NCI-H187 (cell line): Measurements from ENCODE around the gene ANKK1.

Experiments used
- DNase-seq, 2 experiments: peaks; one replicate each; lab custom pipeline; 2025; lab: John Stamatoyannopoulos, UW

The ANKK1 gene

DNA sequence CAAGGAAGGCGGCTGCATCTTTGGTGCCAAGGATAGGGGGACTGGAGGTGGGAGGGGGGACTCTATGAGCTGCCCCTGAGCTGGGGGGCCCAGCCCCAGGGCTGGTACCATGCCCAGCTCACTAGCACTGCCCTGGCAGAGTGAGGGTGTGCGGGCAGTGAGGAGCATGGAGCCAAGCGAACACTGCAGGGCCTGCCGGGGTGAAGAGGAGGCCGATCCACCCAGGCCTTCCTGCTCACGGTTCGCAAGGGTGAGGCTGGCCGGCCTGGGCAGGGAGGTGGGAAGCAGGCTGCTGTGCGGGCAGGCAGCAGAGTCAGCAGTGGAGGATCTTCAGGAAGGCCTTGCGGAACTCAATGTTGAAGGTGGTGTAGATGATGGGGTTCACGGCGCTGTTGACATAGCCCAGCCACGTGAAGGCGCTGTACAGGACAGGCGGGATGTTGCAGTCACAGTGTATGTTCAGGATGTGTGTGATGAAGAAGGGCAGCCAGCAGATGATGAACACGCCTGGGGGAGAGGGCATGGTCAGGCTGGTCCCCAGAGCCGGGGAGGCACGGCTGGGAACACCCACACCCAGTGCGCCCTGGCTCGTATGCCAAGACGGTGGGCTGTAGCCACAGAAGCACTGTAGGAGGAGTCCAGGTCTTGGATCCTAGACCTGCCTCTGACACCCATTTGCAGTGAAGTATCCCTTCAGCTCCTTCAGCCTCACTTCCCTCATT lies 23.0 kb downstream of the ANKK1 start:
- no peak for DNase-seq

DNA sequence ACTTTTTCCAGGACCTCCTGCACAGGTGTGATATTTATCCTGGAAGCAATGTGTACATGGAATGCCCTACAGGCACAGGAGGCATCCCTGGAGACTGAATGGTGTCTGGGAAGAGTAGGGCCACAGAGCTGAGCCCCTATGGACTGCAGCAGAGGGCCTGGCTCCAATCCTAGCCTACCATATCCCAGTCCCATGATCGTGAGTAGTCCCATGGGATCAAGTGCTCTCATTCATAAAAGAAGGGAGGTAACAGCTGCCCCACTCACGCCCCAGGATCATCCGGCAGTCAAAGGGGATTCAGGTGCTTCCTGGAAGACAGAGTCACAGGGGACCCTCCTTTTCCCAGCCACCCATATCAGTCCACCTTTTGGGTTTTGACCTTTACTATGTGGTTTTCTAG lies 24.0 kb downstream of the ANKK1 start:
- no peak for DNase-seq

DNA sequence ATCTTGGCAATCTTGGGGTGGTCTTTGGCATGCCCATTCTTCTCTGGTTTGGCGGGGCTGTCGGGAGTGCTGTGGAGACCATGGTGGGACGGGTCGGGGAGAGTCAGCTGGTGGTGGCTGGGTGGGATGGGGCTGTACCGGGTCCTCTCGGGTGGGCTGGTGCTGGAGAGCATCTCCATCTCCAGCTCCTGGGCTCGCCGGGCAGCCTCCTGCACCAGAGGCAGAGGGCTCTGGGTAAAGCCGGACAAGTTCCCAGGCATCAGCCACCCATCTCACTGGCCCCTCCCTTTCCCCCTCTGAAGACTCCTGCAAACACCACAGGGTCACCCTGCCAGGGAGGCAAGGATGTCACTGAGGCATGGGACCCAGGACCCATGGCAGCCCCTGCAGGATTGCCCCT lies 25.1 kb downstream of the ANKK1 start:
- DNase-seq, result no peak

DNA sequence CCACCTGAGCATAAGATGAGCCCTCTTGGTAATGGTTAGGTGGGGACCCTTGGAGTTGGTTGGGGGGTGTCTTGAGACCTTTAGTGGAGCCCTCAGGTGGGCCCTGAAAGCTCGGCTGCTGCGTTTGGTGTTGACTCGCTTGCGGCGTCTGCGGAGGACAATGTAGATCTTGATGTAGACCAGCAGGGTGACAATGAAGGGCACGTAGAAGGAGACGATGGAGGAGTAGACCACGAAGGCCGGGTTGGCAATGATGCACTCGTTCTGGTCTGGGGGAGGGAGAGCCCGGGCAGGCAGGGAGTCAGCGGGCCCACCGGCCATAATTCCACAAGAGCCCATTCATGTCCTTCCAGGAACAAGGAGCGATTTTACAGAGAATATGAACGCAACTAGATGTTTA lies 27.8 kb downstream of the ANKK1 start:
- DNase-seq, result no peak

DNA sequence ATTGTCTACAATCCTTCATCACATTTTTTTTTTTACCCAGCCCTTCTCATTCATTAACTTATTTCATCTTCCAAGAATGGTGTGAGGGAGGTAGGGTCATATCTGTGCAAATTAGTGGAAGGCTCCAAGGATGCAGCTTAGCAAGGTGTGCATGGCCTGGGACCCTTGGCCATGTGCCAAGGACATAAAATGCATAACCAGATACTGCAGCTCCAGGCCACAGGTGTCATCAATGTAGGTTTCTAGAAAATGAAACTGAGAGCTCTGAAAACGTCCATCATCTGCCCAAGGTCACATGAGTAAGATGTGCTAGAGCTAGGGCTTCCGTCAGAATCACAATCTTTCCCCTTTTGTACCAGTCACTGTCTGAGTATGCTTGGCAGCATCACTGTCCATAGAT lies 29.8 kb downstream of the ANKK1 start:
- no peak for DNase-seq

DNA sequence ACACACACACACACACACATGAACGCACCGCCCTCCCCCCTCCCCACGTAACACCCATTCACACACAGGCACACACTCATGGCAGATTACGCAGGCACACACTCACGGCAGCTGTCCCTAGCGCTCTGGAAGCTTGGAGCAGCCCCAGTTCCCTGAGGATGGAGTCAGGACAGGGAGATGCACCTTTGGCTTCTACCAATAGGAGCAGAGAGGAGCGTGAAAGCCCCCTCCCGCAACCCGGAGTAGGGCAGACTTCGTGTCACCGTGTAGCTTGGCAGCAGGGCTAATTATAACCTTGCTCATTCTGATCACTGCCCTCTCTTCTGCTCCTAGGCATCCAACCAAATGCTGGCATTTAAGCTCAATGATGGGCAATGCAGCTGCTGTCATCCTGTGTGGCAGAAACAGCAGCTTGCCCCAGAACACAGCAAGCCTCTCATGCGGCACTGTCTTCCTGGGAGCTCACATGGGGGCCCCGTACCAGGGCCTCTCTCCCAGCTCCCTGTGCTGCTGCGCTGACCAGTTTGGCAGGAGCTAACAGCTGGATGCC lies 31.9 kb downstream of the ANKK1 start:
- DNase-seq, result no peak

DNA sequence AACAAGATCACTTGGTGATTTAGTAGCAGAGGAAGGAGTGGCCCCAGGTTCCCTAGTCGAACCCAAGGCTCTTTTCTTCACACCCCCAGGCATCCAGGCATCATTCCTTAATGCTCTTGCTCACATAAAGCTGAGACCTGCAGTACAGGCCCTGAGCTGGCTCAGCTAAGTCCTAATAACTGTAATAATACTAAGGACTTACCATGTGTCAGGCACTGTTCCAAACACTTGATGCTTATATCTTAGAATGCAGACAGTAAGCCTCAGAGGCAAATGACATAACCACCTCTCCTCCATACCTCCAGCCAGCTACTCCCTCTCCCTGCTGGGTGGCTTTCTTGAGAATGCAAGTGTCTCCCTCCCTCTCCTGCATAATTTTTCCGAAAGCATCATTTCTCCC lies 33.2 kb downstream of the ANKK1 start:
- no peak for DNase-seq

DNA sequence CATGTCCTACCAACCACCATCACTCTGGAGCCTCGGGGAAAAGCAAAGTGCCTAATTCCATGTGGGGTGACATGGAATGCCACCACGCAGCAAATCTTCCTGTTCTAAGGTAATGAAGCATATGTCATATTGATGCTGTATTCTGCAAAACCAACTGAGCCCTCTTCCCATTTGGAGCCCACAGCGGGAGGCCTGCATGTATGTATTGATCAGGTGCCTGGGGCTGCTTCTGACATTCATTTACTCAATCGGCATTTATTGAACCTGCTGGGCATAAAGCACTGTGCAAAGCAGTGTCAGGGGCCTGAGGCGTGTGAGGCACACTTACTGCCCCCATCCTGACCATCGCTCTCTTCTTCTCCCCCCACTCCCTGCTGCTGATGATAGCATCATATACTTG lies 39.1 kb downstream of the ANKK1 start:
- no peak for DNase-seq

DNA sequence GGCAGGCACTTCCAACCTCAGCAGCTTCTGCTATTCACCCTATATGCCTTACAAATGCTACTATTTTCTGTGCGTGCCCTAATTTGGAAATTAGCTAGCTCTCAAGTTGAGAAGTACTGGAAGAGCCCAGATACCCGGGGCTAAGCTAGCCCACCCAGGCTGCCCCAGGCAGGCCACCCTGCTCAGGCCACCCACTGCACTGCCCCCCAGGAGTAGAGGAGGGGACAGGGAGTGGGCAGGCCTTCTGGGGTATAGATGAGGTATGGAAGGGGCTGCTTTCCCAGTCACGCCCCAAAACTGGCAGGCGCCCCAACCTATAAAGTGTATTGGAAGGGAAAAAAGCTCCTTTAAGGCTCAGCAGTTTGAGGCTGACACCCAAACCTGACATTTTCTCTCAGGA lies 44.2 kb downstream of the ANKK1 start:
- DNase-seq, result no peak

DNA sequence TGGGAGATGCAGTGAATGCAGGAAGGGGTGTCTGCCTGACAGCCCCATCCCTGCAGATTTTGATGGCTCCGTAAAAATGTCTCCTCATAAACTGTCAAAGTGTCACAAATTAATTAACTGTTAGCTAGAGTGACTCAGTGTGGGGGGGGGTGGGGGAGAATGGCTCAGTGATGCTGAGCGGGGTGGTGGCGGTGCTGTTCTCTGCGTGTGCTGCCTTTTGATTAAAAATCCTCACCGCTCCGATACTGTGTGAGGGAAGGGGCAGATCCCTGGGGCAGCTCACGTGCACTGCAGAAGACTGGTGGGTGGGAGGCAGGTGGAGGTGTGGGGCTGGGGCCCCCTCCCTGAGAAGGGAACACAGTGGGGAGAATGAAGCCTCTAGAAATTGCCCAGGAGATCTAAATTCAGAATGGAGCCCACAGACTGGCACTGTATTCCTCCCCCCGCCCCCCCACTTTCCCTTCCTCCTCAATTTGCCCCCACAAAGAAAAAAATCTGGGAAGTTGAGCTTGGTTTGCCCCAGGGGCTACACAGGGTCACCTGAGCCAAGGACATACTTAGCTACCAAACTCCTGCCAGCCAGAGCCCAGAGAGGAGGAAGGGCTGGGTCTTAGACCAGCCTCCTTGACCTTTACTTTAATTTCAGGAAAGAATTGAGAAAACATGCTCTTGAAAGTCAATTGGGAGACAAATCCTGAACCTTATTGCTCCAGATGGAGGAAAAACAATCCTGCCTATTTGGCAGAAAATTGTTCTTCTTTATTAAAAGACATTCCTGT lies 47.8 kb downstream of the ANKK1 start:
- no peak for DNase-seq

DNA sequence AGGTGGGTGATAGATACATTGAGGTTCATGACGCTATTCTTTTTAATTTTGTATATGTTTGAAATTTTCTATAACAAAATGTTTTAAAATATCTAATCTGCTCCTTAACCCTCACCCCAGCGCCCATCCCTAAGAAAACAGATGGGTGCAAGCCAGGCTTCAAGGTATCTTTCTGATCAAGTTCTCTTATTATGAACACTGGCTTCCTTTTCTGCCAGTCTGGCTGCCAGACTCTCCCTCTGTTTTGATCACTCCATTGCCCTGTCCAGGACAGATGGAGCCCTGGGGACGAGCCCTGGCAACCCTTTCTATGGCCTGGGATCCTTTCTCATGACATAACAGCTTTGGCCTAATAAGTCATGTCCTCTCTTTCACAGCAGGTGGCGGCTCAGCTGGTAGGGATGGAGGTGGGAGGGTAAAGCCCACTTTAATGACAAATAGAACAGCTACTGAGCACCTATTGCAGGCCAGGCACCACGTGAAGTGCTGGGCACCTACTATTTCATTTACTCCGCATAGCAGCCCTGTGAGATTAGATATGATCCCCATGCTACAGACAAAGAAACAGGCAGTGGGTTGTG lies 49.2 kb downstream of the ANKK1 start:
- no peak for DNase-seq

DNA sequence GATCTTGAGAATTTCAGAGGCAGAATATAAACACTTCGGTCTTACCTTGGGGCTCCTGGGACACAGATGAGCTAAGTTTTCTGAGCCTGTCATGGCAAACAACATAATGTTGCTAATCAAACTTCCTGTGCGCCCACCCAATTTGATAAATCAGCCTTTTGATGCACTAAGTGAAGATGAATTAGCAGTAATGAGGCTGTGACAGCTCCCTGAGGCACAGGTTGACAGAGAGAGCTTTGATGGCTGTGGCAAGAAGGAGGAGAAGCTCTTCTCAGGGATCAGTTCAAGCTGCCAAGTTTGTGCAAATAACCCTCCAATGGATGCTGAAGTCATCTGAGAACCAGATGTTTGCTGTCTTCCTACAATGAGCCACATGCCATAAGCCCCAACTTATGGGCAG lies 53.2 kb downstream of the ANKK1 start:
- no peak for DNase-seq

DNA sequence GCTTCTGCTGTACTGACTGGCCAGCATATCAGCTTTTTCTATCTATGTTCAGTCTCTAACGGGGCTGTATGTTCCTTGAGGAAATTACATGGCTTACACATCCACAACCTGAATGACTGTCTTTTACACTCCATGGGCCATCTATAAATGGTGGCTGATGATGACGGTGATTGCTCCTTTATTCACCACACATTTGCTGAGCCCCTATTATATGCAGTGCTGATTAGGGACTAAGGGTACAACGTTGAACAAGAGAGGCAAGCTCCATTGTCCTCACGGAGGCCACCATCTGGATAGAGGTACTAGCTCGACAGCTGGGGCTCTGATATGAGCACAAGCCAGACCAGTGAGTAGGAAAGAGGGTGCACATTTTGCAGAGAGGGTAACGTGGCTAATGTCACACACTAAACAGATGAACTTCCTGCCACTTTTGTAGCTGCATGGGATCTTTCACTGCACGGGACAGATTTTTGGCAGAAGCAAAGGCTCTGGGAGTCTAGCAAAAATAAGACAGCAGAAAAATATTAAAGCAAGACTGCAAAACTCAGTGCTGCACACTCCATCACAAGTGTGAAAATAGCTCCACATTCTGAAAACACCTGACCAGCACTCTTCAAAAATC lies 57.0 kb downstream of the ANKK1 start:
- DNase-seq, result no peak

DNA sequence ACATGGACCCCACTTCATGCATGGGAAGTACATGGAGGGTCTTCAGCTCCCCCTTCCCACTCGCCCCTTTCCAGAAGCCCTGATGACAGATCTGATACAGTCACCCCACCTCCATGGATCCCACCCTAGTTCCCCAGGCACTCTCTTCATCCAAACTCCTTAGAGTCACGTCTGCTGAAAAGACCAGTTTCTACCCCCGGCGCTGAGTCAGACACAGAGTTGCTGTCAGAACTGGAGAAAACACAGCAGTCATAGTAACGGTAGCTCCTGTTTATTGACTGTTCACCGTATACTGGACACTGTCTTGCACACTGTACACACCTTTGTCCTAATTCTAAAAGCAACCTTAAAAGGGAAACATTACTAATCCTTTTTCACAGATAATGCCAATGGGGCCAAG lies 58.5 kb downstream of the ANKK1 start:
- no peak for DNase-seq

DNA sequence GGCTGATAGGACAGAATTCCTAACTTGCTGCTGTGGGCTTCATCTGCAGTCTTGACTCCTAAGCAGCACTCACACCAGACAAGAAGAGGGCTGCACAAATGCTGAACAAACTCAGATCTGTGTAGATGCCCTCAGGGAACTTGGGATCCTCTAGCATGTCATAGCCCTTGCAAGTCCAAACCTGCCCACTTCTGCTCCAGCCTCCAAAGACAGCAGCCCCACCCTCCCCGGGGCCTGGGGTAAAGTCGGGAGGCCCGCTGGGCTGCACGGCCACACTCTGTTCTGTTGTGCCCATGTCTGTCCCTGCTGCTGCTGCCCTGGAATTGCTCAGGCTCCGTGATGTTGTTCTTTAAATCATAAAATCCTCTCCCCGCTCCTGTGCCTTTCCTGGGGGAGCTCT lies 59.4 kb downstream of the ANKK1 start:
- no peak for DNase-seq

DNA sequence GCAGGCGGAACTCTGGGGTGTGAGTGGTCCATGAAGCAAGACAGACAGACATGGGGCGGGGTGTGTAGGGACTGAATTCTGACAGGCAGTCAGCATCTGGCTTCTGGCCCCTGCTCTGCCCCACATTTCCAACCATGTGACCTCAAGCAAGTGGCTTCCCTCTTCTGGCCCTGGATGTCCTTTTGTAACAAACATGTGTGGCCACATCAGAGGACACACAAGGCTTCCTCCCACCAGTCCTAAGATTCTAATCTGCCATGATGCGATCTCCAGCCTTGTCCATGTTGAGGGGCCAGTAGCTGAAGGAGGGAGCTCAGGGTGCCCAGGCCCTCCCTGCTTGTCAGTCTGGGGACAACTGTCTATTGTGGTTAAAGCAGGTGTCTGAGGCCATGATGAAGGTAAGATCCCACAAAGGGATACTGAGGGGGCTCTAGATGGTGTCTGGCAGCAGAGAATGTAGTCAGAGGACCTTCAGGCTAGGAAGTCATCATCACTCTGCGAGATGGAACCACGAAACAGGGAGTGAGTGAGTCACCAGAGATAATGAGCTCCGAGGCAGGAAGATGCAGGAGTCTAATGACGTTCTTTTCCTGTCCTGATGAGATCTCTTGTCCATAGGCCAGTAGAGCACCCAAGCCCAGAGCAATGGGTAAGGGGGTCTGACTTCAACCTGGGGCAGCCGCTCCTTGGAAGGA lies 60.2 kb downstream of the ANKK1 start:
- DNase-seq, result no peak

DNA sequence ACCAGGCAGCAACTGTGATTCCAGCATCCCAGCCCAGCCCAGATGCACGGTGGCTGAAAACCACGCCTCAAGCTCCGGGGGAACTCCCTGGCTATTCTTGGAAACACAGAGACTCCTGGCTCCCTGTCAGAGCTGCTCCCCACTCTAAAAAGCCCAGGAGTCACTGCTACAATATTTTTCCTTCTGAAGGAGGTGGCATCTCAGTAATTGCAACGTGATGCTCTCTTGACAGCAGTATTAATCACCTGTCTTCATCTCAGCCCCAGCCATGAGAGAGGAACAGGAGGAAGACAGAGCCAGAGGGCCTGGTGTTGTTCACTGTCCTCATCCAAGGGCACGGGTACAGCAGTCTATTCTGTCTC lies 60.7 kb downstream of the ANKK1 start:
- no peak for DNase-seq

DNA sequence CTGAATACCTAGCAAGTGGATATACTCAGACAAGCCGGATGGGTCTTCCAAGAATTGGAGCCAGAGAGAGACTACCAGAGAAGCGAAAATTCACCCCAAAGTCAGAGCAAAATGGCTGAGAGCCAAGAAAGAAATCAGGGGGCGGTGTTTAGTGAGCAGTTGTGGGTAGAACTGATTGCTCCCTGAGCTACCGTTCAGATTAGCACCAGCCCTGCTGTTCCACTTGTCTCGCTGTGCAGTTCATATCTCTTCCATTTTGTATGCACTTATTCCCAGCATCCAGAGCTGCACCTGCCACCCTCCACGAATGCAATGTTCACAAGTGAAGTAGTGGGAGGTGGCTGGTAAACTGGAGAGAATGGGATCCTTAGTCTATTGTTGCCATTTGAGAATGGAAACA lies 62.2 kb downstream of the ANKK1 start:
- peak in 1 of 2 experiments; percentile 47 for DNase-seq
